Heart left ventricle (tissue), 16 donors: Measurements from ENCODE around the gene MBP. TPM values are rescaled to one million over a fixed set of nuclear protein-coding genes. Genes with fewer than 3 reads are reported as not detected.

ENCODE experiments used
- ATAC-seq, 4 donors: fragments of 200-7000 bp; cut with Tn5 transposase; one replicate each; pipeline ENCODE4 v1.9.1; 2020 to 2022; ENCODE audit warnings: moderate library complexity in 4 of 4, mild to moderate bottlenecking in 3 of 4, moderate number of reproducible peaks in 1 of 4
- DNase-seq, 5 donors: peaks; one replicate each; pipeline ENCODE4 v3.0.0-alpha.2; 2020
- H3K27ac ChIP-seq, 12 donors: fragments of 200-600 bp; sonication (generic) in 4 of 12; one replicate each; pipeline versions ENCODE4 v1.5.0 to v1.8.0; 2016 to 2022; ENCODE audit warnings: mild to moderate bottlenecking in 2 of 12
- H3K27me3 ChIP-seq, 9 donors: fragments of 200-600 bp; sonication (generic) in 2 of 9; one replicate each; pipeline versions ENCODE4 v1.5.1 to v1.8.0; 2016 to 2022; ENCODE audit warnings: mild to moderate bottlenecking in 3 of 9
- H3K36me3 ChIP-seq, 9 donors: fragments of 200-600 bp; sonication (generic) in 2 of 9; one replicate each; pipeline versions ENCODE4 v1.5.0 to v1.8.0; 2018 to 2022; ENCODE audit warnings: mild to moderate bottlenecking in 2 of 9
- H3K4me1 ChIP-seq, 12 donors: fragments of 200-600 bp; sonication (generic) in 4 of 12; one replicate each; pipeline versions ENCODE4 v1.5.0 to v1.8.0; 2016 to 2022; ENCODE audit warnings: mild to moderate bottlenecking in 3 of 12
- H3K4me3 ChIP-seq, 12 donors: fragments of 200-600 bp; sonication (generic) in 4 of 12; one replicate each; pipeline versions ENCODE4 v1.5.0 to v1.8.0; 2017 to 2022; ENCODE audit warnings: mild to moderate bottlenecking in 9 of 12, moderate library complexity in 4 of 12
- H3K9me3 ChIP-seq, 12 donors: fragments of 200-600 bp; sonication (generic) in 4 of 12; one replicate each; pipeline versions ENCODE4 v1.5.0 to v1.8.0; 2016 to 2022; ENCODE audit warnings: mild to moderate bottlenecking in 1 of 12
- CTCF ChIP-seq, 12 donors: fragments of 200-600 bp; sonication (generic) in 4 of 12; IDR thresholded peaks; one replicate each; pipeline versions ENCODE4 v1.5.0 to v1.8.0; 2018 to 2022; ENCODE audit warnings: antibody characterized with exemption in 12 of 12, mild to moderate bottlenecking in 5 of 12
- POLR2A ChIP-seq, 2 donors: fragments of 450-650 bp; IDR thresholded peaks; one replicate each; pipeline ENCODE4 v1.6.1; 2017; ENCODE audit warnings: antibody characterized with exemption in 2 of 2, mild to moderate bottlenecking in 2 of 2, moderate library complexity in 2 of 2
- WGBS, 4 donors: extraction: QIAGEN DNeasy Blood & Tissue Kit in 2 of 4; methylation state at CpG; one replicate each; pipeline versions ENCODE4 v1.1.5 to v1.1.7; 2013 to 2018; 5-methylcytosine and 5-hydroxymethylcytosine counted together
- intact Hi-C, 10 donors: fragments of 100-400 bp; cut with DNase I; formaldehyde crosslinking; loops; one replicate each; pipeline versions ENCODE4 v1.11.1 to v1.14.2; 2022
- polyA plus RNA-seq, 2 donors: library from polyadenylated mRNA; stranded (reverse); fragments of 200-250 nt; gene quantifications; one replicate each; pipeline ENCODE4 v1.2.3, GENCODE V29; 2013
- total RNA-seq, 9 donors: library from RNA; depleted of rRNA in 2 of 9; stranded (reverse); fragments of >200 nt in 2 of 9; fragmentation: NEBNext Ultra II Directional in 3 of 9; extraction: Animal tissue kit (Norgen Biotek cat#: 25700) in 3 of 9; gene quantifications; one replicate each; pipeline versions ENCODE4 v1.1.0 to v1.2.4, GENCODE V29; 2016 to 2023
- donor health status: ischemic (EF 13 %, LVEDD 7.1; RV severe dilation, severe dysfunction).
- donor health status: healthy with polysubstance abuse.
- donor health status: DM: no; HTN: yes; CAD: no.
- donor health status: DM: no; HTN: no; CAD: no.
- donor health status: ischemic (EF 25% LVEDD 6.9; RV normal size, moderate dysfunction).
- donor health status: ischemic (EF 25% LVEDD 5.7; RV mildly dilated, moderate dysfunction).
- donor health status: healthy.
- donor health status: DM: yes; HTN: yes; CAD: no.
- donor health status: ischemic (EF 35%, LVEDD 5.7; RV mildly dilated, moderate dysfunction).
- donor health status: nonischemic (EF 11% LVEDD 7.7; RV severe dilation, severe dysfunction).
- donor health status: DM: yes; HTN: yes; CAD: no.
- donor health status: PGD.
- donor health status: ischemic (EF 29% LVEDD 5.4; RV normal size, mild dysfunction).
- donor health status: nonischemic (EF 23%, LVEDD 6.1; RV moderate dilation, normal function).

The MBP gene
- total and polyA plus RNA-seq, 11 donors: 7.7 to 93.0 (median 31.8) TPM

GRCh38 chr18:77144046-77144445 is 11.5 kb upstream of the MBP start:
- Histone ChIP-seq H3K27me3 (no peaks in the 10 kb centered on the region), H3K4me3 (no peak overlapping the region), H3K36me3 (no peaks in the 10 kb centered on the region), H3K4me1 (peaks cover 0 to 30% (median 0%) of the 10 kb centered on the region in 12 donors), H3K27ac (no peak overlapping the region), H3K9me3 (peaks cover 0 to 18% (median 8%) of the 10 kb centered on the region in 12 donors)
- ATAC-seq: no peak
- intact Hi-C loops: no loop called here
- TF ChIP-seq CTCF (IDR thresholded peaks at IDR 0.05) (no peak), POLR2A (IDR thresholded peaks at IDR 0.05) (no peak)
- 53 to 86% (median 82%) methylated on average over 2 of the region's 2 CpGs for WGBS, 4 donors
- DNase-seq: no peak

- peaks cover 0 to 18% (median 8%) of the 10 kb centered on the region in 12 donors for H3K9me3 ChIP-seq
- intact Hi-C loops: no loop called here
- DNase-seq (no peak), ATAC-seq (no peak)
- H3K4me3 ChIP-seq: no peak overlapping the region
- no peak overlapping the region for H3K27ac ChIP-seq
- no peaks in the 10 kb centered on the region for H3K36me3 ChIP-seq
- H3K4me1 ChIP-seq: peaks cover 0 to 28% (median 0%) of the 10 kb centered on the region in 12 donors
- whole genome bisulfite sequencing, 4 donors: 84 to 100% (median 92%) methylated on average over 2 of the region's 2 CpGs
- TF ChIP-seq CTCF (IDR thresholded peaks at IDR 0.05): no peak
- TF ChIP-seq POLR2A (IDR thresholded peaks at IDR 0.05): no peak
- no peaks in the 10 kb centered on the region for H3K27me3 ChIP-seq
Measured at GRCh38 chr18:77143196-77143595, 10.6 kb upstream of the MBP start.

GRCh38 chr18:77141401-77142118 is 9.0 kb upstream of the MBP start:
- no peak overlapping the region for H3K4me3 ChIP-seq
- intact Hi-C loops: no loop called here
- 79 to 90% (median 83%) methylated on average over 8 of the region's 8 CpGs for WGBS, 4 donors

More at GRCh38 chr18:77141401-77142118, 9.0 kb upstream of the MBP start:
- H3K4me1 ChIP-seq: peaks cover 0 to 12% (median 0%) of the 10 kb centered on the region in 12 donors
- no peaks in the 10 kb centered on the region for H3K36me3 ChIP-seq
- no peak for ATAC-seq
- no peak for DNase-seq
- peaks cover 0 to 18% (median 8%) of the 10 kb centered on the region in 12 donors for H3K9me3 ChIP-seq
- H3K27ac ChIP-seq: no peak overlapping the region
- TF ChIP-seq CTCF (IDR thresholded peaks at IDR 0.05): peak in 4 of 12 donors; percentile 6 to 25 (median 20)
- TF ChIP-seq POLR2A (IDR thresholded peaks at IDR 0.05): no peak
- no peaks in the 10 kb centered on the region for H3K27me3 ChIP-seq
